ENCODE results near the gene KAZN.

The KAZN gene

DNA sequence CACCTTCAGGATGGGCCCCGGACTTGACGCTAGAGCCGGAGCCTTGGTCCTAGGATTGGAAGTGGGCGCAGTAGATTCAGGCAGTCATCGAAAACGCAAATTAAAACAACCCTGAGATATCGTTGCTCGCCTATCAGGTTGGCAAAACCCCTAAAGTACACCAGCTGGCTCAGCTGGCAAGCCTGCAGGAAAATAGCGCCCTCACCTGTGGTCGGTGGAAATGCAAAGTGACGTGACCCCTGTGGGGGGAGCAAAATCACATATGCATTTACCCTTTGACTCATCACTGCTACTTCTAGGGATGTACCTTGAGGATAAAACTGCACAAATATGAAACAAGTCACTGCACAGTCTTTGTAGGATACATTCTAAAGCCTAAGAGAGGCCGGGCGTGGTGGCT is 384.8 kb downstream of the KAZN start:
- H3K4me3 ChIP-seq (ENCODE audit: low read depth, low read length), result no peak overlapping the region
- TF ChIP-seq, protein P1, sequence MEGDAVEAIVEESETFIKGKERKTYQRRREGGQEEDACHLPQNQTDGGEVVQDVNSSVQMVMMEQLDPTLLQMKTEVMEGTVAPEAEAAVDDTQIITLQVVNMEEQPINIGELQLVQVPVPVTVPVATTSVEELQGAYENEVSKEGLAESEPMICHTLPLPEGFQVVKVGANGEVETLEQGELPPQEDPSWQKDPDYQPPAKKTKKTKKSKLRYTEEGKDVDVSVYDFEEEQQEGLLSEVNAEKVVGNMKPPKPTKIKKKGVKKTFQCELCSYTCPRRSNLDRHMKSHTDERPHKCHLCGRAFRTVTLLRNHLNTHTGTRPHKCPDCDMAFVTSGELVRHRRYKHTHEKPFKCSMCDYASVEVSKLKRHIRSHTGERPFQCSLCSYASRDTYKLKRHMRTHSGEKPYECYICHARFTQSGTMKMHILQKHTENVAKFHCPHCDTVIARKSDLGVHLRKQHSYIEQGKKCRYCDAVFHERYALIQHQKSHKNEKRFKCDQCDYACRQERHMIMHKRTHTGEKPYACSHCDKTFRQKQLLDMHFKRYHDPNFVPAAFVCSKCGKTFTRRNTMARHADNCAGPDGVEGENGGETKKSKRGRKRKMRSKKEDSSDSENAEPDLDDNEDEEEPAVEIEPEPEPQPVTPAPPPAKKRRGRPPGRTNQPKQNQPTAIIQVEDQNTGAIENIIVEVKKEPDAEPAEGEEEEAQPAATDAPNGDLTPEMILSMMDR (IDR thresholded peaks at IDR 0.05; ENCODE audit: low read depth, low read length), result no peak

DNA sequence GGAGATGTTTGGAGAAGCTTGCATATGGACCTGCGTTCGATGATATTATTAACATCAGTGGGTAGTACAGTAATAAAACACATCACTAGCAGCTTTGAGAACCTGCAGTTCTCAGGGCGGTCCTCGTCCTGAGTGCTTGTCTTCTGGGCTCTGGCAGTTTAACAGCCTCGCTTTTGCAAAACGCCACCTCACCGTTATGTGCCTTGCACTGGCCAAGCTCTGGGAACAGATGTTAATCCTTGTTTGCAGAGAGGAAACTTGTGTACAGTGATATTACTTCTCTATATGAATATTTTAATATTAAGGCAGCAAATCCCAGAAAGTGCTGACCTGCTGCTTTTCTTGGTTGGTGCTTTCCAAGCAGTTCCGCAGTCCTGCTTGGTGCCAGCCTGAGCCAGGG is 387.7 kb downstream of the KAZN start:
- no peak overlapping the region for H3K4me3 ChIP-seq (ENCODE audit: low read depth, low read length)
- TF ChIP-seq, protein P1 (IDR thresholded peaks at IDR 0.05; ENCODE audit: low read depth, low read length), result no peak

DNA sequence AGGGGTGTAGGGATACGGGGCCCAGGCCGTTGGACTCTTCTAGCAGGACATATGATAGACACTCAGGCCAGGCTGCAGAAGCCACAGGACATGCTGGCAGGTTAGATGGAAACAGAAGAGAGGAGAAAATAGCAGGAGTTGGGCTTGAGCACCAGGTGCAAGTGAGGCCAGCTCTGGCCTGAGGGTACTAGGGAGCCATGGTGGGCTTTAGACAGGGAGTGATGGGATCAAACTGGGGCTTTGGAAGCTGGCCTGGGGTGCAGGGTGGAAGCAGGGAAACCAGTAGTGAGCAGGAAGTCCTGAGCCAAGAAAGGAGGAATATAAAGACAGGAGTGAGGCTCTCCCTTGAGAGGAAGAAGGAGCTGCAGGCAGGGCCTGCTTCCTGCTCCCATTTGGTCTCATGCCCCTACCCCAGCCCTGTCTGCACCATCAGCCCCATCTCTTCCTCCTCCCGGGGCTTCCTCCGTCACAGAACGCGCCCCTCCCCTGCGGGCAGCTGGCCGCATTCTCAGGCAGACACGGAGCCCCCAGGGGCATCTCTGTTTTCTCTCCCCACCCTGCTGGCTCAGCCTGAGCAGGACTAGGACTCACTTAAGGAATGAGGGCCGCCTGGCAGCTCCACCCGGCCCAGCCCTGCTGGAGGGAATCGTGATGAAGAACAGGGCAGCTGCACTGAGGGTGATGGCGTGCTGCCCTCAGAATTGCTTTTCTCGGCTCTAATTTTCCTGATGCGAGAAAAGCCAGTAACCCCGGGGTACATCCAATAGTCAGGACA is 389.5 kb downstream of the KAZN start:
- no peak overlapping the region for H3K4me3 ChIP-seq (ENCODE audit: low read depth, low read length)
- TF ChIP-seq, protein P1 (IDR thresholded peaks at IDR 0.05; ENCODE audit: low read depth, low read length), result no peak

DNA sequence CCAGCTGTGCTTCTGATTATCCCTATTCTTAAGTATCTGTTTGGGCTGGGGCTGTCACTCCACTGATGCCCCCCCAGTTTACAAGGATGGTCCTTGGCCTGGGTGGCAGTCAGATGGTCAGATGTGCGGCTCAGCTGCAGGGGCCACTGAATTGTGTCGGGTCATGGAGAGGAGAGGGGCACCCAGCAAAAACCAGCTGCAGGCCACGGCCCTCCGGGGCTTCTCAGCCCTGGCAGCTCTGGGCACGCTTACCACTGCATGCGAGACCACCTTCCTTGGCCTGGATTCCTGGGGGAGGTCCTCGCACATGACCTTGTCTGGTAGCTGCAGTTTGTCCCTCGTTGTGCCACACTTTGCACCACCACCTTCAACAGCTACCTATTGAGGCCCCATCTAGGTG is 390.2 kb downstream of the KAZN start:
- TF ChIP-seq, protein P1 (IDR thresholded peaks at IDR 0.05; ENCODE audit: low read depth, low read length), result no peak
- H3K4me3 ChIP-seq (ENCODE audit: low read depth, low read length), result no peak overlapping the region

DNA sequence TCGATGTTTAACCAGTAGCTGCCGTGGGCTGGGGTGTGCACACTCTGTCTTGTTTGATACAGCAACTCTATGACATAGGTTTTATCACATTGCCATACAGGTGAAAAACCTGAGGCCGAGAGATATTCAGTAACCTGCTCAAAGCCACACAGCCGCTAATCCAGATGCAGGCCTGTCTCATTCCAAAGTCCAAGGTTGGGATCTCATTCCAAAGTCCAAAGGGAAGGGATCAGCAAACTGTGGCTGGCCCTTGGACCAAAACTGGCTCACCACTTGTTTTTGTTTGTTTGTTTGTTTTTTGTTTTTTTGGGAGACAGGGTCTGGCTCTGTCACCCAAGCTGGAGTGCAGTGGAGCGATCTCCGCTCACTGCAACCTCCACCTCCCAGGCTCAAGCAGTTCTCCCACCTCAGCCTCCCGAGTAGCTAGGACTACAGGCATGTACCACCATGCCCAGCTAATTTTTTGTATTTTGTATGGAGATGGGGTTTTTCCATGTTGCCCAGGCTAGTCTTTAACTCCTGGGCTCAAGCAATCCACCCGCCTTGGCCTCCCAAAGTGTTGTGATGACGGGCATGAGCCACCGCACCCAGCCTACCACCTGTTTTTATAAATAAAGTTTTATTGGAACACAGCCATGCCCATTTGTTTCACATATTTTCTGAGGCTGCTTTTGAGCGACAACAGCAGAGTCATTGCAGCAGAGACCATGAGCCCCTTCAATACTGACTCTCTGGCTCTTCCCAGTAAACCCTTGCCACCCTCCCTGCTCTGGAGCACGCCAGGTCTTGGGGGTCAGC is 391.6 kb downstream of the KAZN start:
- no peak overlapping the region for H3K4me3 ChIP-seq (ENCODE audit: low read depth, low read length)
- TF ChIP-seq, protein P1 (IDR thresholded peaks at IDR 0.05; ENCODE audit: low read depth, low read length), result no peak

DNA sequence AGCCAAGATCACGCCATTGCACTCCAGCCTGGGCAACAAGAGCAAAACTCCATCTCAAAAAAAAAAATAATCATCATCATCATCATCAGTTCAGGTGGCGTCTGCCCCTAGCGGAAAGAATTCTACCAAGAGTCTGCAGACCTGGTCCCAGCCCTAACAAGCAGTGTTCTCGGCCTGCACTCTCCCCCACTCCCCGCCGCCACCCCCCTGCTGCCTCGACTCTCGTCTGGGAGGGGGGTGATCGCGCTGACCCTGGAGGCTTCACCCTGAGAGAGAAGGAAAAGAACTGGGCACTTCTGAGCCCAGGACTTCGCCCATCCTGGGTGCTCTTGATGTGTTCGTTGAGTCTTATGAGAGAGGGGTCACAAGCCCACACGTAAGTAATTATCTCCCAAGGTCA is 394.9 kb downstream of the KAZN start:
- H3K4me3 ChIP-seq (ENCODE audit: low read depth, low read length), result no peak overlapping the region

More for the DNA sequence above, 394.9 kb downstream of the KAZN start:
- TF ChIP-seq, protein P1 (IDR thresholded peaks at IDR 0.05; ENCODE audit: low read depth, low read length), result no peak
